IPS-18a (cell line): ENCODE data around the gene TCERG1.

Source experiments
- H3K27ac ChIP-seq: one replicate; pipeline ENCODE4 v1.5.1; 2013; ENCODE audit warnings: low read length
- H3K27me3 ChIP-seq: one replicate; pipeline ENCODE4 v1.6.1; 2013; ENCODE audit warnings: mild to moderate bottlenecking, low read length; ENCODE audit not compliant: control insufficient read depth, insufficient read depth
- H3K36me3 ChIP-seq: one replicate; pipeline ENCODE4 v1.6.1; 2013; ENCODE audit warnings: low read depth, low read length; ENCODE audit not compliant: control insufficient read depth
- H3K4me1 ChIP-seq: one replicate; pipeline ENCODE4 v1.6.1; 2013; ENCODE audit warnings: low read depth, low read length; ENCODE audit not compliant: control insufficient read depth
- H3K4me3 ChIP-seq: one replicate; pipeline ENCODE4 v1.5.1; 2013; ENCODE audit warnings: low read length
- H3K9ac ChIP-seq: one replicate; pipeline ENCODE4 v1.6.1; 2013; ENCODE audit warnings: mild to moderate bottlenecking, low read length, moderate library complexity
- H3K9me3 ChIP-seq: one replicate; pipeline ENCODE4 v1.6.1; 2013; ENCODE audit warnings: low read depth, low read length; ENCODE audit not compliant: control insufficient read depth

Gene TCERG1

DNA sequence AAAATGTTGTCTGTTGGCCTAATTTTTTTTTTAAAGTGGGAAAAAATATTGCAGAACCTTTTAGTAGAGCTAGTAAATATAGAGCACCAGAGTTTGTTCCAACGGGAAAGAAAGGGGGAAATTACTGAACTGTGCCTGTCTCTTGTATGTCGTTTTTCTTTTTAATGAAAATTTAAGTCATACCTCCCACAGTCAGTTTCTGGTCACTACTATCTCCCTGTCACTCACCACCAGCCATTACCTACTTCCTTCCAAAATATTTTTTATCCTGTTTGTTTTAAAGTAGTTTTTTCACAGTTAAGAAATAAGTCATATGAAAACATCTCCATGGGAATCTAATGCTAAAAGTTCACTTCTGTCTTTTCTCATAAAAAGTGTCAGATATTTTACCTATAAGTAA is 47.5 kb downstream of the TCERG1 start:
- Histone ChIP-seq H3K36me3 (peaks cover 54% of the 10 kb centered on the region), H3K9ac (no peak overlapping the region), H3K27ac (no peak overlapping the region), H3K9me3 (no peaks in the 10 kb centered on the region), H3K27me3 (no peaks in the 10 kb centered on the region), H3K4me1 (no peaks in the 10 kb centered on the region), H3K4me3 (no peak overlapping the region)

DNA sequence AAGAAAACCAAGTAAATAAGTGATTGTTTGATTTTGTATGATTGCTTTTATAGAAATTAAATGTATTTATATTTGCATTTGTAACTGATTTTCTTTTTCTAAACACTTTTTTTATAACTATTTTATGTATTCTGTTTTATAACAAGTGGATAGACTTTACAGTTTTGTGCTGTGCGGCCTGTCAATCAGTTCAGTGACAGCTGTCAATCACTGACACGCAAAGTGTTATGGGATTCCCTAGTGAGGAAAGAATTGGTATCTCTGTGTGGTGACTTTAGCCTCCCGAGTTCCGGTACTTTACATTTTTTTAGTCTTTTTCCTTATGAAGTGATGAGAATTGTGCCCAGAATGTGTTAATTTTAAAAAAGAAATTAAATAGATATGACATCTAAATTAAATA is 52.5 kb downstream of the TCERG1 start:
- no peaks in the 10 kb centered on the region for H3K27me3 ChIP-seq
- no peak overlapping the region for H3K4me3 ChIP-seq
- H3K27ac ChIP-seq, result no peak overlapping the region
- H3K9ac ChIP-seq, result no peak overlapping the region
- peaks cover 61% of the 10 kb centered on the region for H3K36me3 ChIP-seq
- H3K4me1 ChIP-seq, result no peaks in the 10 kb centered on the region
- no peaks in the 10 kb centered on the region for H3K9me3 ChIP-seq

DNA sequence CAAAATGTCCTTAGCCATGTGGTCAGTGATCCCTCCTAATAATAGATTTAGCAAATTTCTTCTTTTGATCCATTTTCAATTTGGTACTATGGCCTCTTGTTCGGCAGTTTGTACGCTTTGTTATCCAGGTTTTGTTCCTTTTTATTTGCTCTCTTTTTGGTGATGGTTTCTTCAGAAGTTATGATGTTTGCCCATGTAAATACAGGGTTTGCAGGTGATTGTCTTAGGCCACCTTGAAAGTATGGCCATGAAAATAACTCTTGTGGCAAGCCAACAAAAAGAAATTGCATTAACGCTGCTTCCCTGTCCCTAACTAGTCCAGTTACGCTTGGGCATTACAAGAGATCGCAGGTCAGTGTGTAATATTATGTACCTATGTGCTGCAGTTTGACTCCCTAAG is 60.3 kb downstream of the TCERG1 start:
- Histone ChIP-seq H3K9me3 (no peaks in the 10 kb centered on the region), H3K4me3 (no peak overlapping the region), H3K27me3 (no peaks in the 10 kb centered on the region), H3K9ac (no peak overlapping the region), H3K4me1 (no peaks in the 10 kb centered on the region), H3K36me3 (peaks cover 90% of the 10 kb centered on the region), H3K27ac (no peak overlapping the region)

DNA sequence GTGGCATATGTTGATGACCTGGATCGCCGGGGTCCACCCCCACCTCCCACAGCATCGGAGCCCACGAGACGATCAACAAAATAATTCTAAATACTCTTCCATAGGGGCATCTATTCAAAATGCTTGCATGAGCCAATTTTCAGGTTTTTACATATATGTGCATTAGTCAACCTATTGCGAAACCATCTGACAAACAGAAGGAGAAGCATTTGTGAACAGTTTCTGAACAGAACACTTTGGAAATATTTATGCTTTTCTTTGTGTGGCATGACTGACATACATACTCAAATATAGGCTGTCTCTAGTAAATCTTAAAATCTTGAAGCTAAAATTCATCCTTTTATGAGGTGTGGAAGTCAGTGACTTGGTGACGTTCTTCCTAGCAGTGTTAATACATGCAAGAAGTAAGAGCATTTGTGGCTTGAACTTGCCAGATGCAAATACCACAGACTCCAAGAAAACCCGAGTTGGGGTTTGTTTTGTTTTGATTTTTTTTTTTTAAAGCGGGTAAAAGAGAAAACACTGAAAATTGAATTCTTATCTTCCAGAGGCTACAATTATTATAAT is 63.5 kb downstream of the TCERG1 start:
- Histone ChIP-seq H3K4me3 (no peak overlapping the region), H3K9ac (no peak overlapping the region), H3K27ac (no peak overlapping the region), H3K4me1 (no peaks in the 10 kb centered on the region), H3K27me3 (no peaks in the 10 kb centered on the region), H3K9me3 (no peaks in the 10 kb centered on the region), H3K36me3 (peaks cover 60% of the 10 kb centered on the region)

DNA sequence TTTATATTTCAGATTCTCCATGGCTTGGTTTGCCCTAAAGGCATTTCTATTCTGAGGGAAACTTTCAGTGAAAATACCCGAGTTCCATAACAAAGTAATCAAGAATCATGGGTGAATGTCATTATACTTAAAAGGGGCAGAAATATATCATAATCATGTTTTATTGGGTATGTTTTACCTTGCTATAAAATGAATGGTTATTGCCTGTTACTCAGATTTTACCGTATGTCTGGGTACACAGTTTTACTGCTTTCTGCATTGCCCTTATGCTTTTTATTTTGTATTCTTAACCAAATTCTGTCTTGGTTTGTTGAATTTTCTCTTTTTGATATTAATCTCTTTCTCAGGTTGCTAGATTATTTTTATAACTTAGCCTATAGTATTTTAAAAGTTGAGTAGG is 66.3 kb downstream of the TCERG1 start:
- H3K9me3 ChIP-seq, result no peaks in the 10 kb centered on the region
- peaks cover 6% of the 10 kb centered on the region for H3K4me1 ChIP-seq
- peaks cover 35% of the 10 kb centered on the region for H3K36me3 ChIP-seq
- H3K27me3 ChIP-seq, result no peaks in the 10 kb centered on the region
- H3K9ac ChIP-seq, result no peak overlapping the region
- H3K27ac ChIP-seq, result no peak overlapping the region
- no peak overlapping the region for H3K4me3 ChIP-seq

DNA sequence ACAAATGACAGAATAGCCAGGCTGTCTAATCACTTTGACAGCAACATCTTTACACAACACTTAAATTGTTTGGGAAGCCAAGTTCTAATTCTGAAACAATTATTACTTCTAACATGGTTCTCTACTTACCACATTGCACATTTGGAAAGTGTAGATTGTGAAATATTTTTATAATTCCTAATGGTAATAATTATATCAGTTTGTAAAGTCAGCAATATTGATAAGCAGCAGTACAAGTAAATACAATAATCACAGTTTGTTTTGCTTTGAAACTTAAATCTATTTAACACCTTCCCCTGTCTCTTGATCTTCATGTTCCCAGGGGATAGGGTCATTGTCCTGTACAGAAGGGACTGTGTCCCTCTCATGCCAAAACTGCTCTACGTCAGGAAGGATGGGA is 67.4 kb downstream of the TCERG1 start:
- H3K36me3 ChIP-seq, result peaks cover 24% of the 10 kb centered on the region
- H3K27ac ChIP-seq, result no peak overlapping the region
- H3K4me3 ChIP-seq, result no peak overlapping the region
- H3K9ac ChIP-seq, result no peak overlapping the region
- no peaks in the 10 kb centered on the region for H3K27me3 ChIP-seq
- no peaks in the 10 kb centered on the region for H3K9me3 ChIP-seq
- peaks cover 6% of the 10 kb centered on the region for H3K4me1 ChIP-seq

DNA sequence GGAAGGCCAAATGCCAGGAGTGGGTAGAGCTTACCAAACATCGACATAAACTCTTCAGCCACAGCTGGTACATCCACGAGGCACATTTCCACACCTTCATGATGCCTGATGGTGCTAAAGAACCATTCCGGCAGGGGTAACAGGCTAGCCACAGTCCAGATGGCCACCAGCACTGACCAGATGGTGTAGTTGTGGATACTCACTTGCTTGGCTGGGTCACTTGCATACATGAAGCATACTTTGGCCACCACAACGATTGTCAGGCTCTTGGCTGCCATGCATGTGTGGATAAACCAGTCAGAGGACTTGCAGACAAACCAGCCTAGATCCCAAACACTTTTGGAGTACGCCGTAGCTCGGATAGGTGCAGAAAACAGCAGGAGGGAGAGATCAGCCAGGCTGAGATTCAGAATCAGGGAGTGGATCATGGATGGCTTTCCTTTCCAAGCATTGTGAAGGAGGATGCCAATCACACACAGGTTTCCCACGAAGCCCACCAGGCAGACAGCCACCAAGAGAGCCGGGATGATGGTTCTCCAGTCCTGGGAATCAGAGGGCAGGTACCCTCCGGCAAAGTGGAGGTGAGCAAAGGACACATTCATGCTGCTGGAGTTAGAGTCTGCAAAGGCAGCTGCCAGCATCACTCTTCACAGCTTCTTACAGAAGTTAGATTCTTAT is 68.5 kb downstream of the TCERG1 start:
- H3K4me1 ChIP-seq, result peaks cover 6% of the 10 kb centered on the region
- no peak overlapping the region for H3K27ac ChIP-seq
- H3K4me3 ChIP-seq, result no peak overlapping the region
- no peaks in the 10 kb centered on the region for H3K27me3 ChIP-seq
- no peak overlapping the region for H3K9ac ChIP-seq
- peaks cover 14% of the 10 kb centered on the region for H3K36me3 ChIP-seq
- H3K9me3 ChIP-seq, result no peaks in the 10 kb centered on the region

DNA sequence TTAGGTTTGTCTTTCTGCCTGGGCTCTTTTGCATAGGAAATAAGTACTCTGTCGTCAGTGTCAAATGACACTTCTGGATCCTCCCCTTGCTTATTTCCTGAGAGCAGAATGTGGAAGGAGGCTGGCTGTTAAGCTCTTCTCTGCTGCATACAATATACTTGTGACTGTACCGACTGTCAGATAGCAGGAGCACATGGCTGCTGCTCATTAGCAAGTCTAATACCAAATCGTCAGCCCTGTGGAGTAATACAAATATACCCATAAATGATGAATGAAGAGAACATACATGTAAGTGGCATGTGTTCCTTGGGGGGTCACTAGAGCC is 69.0 kb downstream of the TCERG1 start, which contains the start of gene GPR151:
TSS of gene GPR151 (minus strand) at position 40 of the 325 bp plus-strand sequence. CDS start 77 bp downstream, outside the sequence.
- Histone ChIP-seq H3K27ac (no peak within 1 kb of the TSS), H3K9ac (no peak within 1 kb of the TSS), H3K9me3 (no peaks in the 10 kb centered on the region), H3K4me1 (peaks cover 6% of the 10 kb centered on the region), H3K4me3 (no peak within 1 kb of the TSS), H3K36me3 (peaks cover 9% of the 10 kb centered on the region), H3K27me3 (no peaks in the 10 kb centered on the region)

DNA sequence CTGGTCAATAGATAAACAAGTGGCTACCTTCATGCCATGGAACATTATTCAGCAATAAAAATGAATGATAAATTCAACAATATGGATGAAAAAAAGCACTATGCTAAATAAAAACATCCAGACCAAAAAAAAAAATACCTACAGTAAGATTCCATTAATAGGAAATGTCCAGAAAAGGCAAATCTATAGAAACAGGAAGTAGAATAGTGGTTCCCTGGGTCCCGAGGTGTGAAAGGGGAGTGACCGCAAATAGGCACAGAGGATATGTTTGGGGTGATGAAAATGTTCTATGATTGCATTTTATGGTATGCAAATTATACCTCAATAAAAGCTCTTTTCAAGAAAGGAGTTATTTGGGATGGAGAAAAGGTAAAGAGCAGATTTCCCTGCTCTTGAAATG is 72.4 kb downstream of the TCERG1 start:
- Histone ChIP-seq H3K27ac (no peak overlapping the region), H3K9me3 (no peaks in the 10 kb centered on the region), H3K4me3 (no peak overlapping the region), H3K36me3 (no peaks in the 10 kb centered on the region), H3K27me3 (no peaks in the 10 kb centered on the region), H3K4me1 (peaks cover 6% of the 10 kb centered on the region), H3K9ac (no peak overlapping the region)

DNA sequence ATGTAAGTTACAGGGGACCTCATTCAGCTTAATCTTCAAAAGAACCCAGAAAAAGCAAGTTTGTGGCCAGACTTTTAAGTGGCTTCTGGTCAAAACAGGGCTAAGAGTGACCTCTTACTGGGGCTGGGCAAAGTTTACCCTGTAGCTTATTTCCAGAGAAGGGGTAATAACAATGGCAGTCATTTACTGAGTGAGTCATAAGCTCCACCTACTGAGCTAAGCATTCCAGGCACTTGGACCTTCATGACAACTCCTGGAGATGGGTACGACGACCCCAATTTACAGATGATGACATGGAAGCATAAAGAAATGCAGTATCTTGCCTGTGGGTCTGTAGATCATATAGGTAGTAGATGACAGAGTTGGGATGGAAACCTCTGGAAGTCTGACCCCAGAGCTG is 73.6 kb downstream of the TCERG1 start:
- Histone ChIP-seq H3K36me3 (no peaks in the 10 kb centered on the region), H3K9ac (no peak overlapping the region), H3K4me3 (no peak overlapping the region), H3K4me1 (peaks cover 6% of the 10 kb centered on the region), H3K27me3 (no peaks in the 10 kb centered on the region), H3K27ac (no peak overlapping the region), H3K9me3 (no peaks in the 10 kb centered on the region)

DNA sequence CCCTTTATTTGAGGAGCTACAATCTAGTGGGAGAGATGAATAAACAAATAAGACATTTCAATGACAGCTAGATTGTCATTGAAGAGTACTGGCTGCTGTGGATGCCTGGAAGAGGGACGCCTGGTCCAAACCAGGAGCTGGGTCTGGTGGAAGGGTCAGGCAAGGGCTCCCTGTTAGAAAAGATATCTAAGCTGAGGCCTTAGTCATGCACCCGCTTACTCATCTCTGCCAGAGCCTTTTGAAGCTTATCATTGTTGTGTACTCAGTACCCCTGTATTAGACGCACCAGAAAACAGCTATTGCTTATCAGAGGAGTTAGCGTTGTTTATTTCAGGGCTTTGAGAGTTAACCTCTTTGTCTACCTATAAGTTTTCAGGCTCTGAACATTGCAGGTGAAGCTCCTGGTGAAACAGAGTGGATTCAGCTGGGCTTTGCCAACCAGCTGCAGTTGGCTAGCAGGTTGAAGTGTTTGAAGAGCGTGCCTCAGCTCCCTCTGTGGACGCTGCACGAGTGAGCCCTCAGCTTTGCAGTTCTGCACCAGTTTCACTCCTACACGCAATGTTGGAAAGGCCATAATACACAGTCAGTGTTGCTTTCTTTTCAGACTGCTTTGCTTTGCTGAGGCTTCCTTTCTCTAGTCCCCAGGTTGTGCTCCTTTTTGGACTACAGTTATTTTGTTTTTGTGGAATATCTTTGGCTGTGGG is 74.4 kb downstream of the TCERG1 start:
- Histone ChIP-seq H3K36me3 (no peaks in the 10 kb centered on the region), H3K27ac (no peak overlapping the region), H3K4me1 (no peaks in the 10 kb centered on the region), H3K9me3 (no peaks in the 10 kb centered on the region), H3K27me3 (no peaks in the 10 kb centered on the region), H3K9ac (no peak overlapping the region), H3K4me3 (no peak overlapping the region)

DNA sequence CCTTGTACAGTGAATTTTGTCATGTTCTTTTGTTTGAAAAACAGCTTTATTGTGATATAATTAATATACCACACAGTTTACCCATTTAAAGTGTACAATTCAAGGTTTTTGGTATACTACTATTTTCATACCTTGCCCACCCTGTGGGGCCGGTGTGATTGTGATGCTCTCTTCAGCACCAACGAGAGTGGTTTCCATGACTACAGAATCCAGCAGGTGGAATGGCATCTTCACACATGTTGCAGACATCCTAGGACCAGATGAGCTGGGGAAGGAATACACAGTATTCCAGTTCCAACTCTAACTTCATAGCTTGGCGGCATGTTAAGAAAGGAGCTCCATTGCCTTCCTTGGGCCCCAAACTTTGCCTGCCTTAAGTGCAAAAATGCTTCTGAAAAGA is 76.6 kb downstream of the TCERG1 start:
- H3K9me3 ChIP-seq, result no peaks in the 10 kb centered on the region
- H3K4me3 ChIP-seq, result no peak overlapping the region
- no peaks in the 10 kb centered on the region for H3K4me1 ChIP-seq
- H3K9ac ChIP-seq, result no peak overlapping the region
- H3K27me3 ChIP-seq, result no peaks in the 10 kb centered on the region
- no peak overlapping the region for H3K27ac ChIP-seq
- H3K36me3 ChIP-seq, result no peaks in the 10 kb centered on the region
